Psoas muscle (tissue), 8 donors: Measurements from ENCODE around the gene VWA8. TPM values are rescaled to one million over a fixed set of nuclear protein-coding genes. Genes with fewer than 3 reads are reported as not detected.
"Not testable (repeated sequence)": the region's sequence is repeated elsewhere in the genome, so short reads cannot be mapped to it uniquely, and the experiment has no call there.

ENCODE experiments used
- ATAC-seq, 4 donors: fragments of 200-7000 bp; cut with Tn5 transposase; one replicate each; pipeline ENCODE4 v1.9.1; 2020; ENCODE audit warnings: moderate library complexity in 3 of 4, mild to moderate bottlenecking in 2 of 4
- DNase-seq, 2 donors: peaks; one replicate each; pipeline ENCODE4 v3.0.0-alpha.2; 2020
- H3K27ac ChIP-seq: fragments of 200-600 bp; one replicate; pipeline ENCODE4 v1.8.0; 2022
- H3K27me3 ChIP-seq, 3 donors: fragments of 200-600 bp in 1 of 3; one replicate each; pipeline versions ENCODE4 v1.6.1 to v1.8.0; 2013 to 2022; ENCODE audit warnings: low read length in 2 of 3, mild to moderate bottlenecking in 2 of 3, moderate library complexity in 1 of 3; ENCODE audit not compliant: insufficient read depth in 3 of 3
- H3K36me3 ChIP-seq, 2 donors: fragments of 200-600 bp in 1 of 2; one replicate each; pipeline versions ENCODE4 v1.6.1 to v1.8.0; 2013 to 2022; ENCODE audit warnings: low read depth in 1 of 2, mild to moderate bottlenecking in 1 of 2, moderate library complexity in 1 of 2; ENCODE audit not compliant: insufficient read depth in 1 of 2
- H3K4me1 ChIP-seq: fragments of 200-600 bp; one replicate; pipeline ENCODE4 v1.8.0; 2022
- H3K4me3 ChIP-seq: fragments of 200-600 bp; one replicate; pipeline ENCODE4 v1.8.0; 2022; ENCODE audit warnings: mild to moderate bottlenecking
- H3K9me3 ChIP-seq: fragments of 200-600 bp; one replicate; pipeline ENCODE4 v1.8.0; 2022
- CTCF ChIP-seq: fragments of 200-600 bp; IDR thresholded peaks from one replicate; pipeline ENCODE4 v1.8.0; 2022; ENCODE audit warnings: antibody characterized with exemption
- WGBS, 3 donors: extraction: QIAGEN DNeasy Blood & Tissue Kit; methylation state at CpG; one replicate each; pipeline versions ENCODE4 v1.1.6 to v1.1.7; 2013; 5-methylcytosine and 5-hydroxymethylcytosine counted together
- intact Hi-C, 2 donors: fragments of 100-400 bp; cut with DNase I; formaldehyde crosslinking; loops; one replicate each; pipeline versions ENCODE4 v1.11.0 to v1.14.2; 2022
- polyA plus RNA-seq, 3 donors: library from polyadenylated mRNA; stranded (reverse); fragments of 200-250 nt; gene quantifications; one replicate each; pipeline ENCODE4 v1.2.3, GENCODE V29; 2013
- total RNA-seq, 4 donors: library from RNA; stranded (reverse); fragmentation: NEBNext Ultra II Directional in 2 of 4; extraction: Animal tissue kit (Norgen Biotek cat#: 25700) in 2 of 4; gene quantifications; one replicate each; pipeline versions ENCODE4 v1.2.1 to v1.2.4, GENCODE V29; 2021 to 2023
- donor health status: healthy with polysubstance abuse.
- donor health status: DM: no; HTN: no; CAD: no; lungs with moderate emphysema.
- donor health status: Bipolar disorder and iron deficiency.
- donor health status: healthy.
- donor health status: DM: yes; HTN: yes; CAD: no.
- donor health status: DM: no; HTN: no; CAD: no.
- donor health status: DM: no; HTN: no; CAD: no.
- donor health status: DM: yes; HTN: yes; CAD: no.

VWA8 gene
- total and polyA plus RNA-seq, 7 donors: 8.6 to 50.5 (median 30.1) TPM

- Histone ChIP-seq H3K36me3 (peaks cover 2 to 38% of the 10 kb centered on the region in 2 donors), H3K27me3 (no peaks in the 10 kb centered on the region), H3K4me1 (peaks cover 5% of the 10 kb centered on the region), H3K4me3 (no peak overlapping the region), H3K9me3 (no peaks in the 10 kb centered on the region), H3K27ac (no peak overlapping the region)
- intact Hi-C loops: no loop called here
- no peak for DNase-seq
- 79 to 86% (median 81%) methylated on average over 5 of the region's 5 CpGs for WGBS, 3 donors
- no peak for ATAC-seq
- TF ChIP-seq CTCF: no peak
Measured at GRCh38 chr13:41578371-41578770, 382.5 kb downstream of the VWA8 start.

DNA sequence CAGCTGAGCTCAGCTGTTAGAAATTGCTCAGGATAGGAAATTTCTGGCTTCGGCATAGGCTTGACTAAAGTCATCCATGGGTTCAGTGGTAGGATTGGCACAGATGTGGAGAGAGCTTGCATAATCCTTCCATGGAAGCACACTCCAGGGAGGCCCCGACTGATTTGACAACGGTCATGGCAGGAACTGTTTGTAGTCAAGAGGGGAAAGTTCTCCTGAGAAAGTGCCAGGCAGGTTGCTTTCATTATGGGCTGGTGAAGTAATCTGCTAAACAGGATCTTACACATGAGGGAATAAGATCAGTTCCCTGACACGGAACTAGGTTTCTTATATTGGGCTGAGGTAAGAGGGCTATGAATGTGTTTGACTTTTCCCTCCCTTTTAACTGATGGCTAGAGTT lies 383.5 kb downstream of the VWA8 start:
- peak; percentile 43 to 74 for DNase-seq
- H3K27me3 ChIP-seq: no peaks in the 10 kb centered on the region
- no peaks in the 10 kb centered on the region for H3K9me3 ChIP-seq
- peak overlapping the region; percentile 60 for H3K27ac ChIP-seq
- H3K36me3 ChIP-seq: peaks cover 2 to 28% of the 10 kb centered on the region in 2 donors
- 5 to 13% (median 11%) methylated on average over 4 of the region's 4 CpGs for WGBS, 3 donors
- ATAC-seq: peak; percentile 80 to 95 (median 91)
- peaks cover 5% of the 10 kb centered on the region for H3K4me1 ChIP-seq
- no peak for TF ChIP-seq CTCF
- no peak overlapping the region for H3K4me3 ChIP-seq
- intact Hi-C loops: no loop called here

DNA sequence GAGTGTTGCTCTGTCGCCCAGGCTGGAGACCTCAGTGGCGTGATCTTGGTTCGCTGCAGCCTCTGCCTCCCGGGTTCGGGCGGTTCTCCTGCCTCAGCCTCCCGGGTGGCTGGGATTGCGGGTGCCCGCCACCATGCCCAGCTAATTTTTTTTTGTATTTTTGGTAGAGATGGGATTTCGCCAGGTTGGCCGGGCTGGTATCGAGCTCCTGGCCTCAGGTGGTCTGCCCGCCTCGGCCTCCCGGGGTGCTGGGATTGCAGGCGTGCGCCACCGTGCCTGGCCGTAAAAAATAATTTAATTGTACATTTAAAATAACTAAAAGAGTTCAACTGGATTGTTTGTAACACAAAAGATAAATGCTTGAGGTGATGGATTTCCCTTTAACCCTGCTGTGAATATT lies 387.3 kb downstream of the VWA8 start:
- intact Hi-C loops, H3K9me3 ChIP-seq, H3K4me3 ChIP-seq, H3K27me3 ChIP-seq, ATAC-seq, DNase-seq, H3K27ac ChIP-seq: not testable (repeated sequence)
- H3K4me1 ChIP-seq: peaks cover 13% of the 10 kb centered on the region
- 97 to 98% (median 97%) methylated on average over 19 of the region's 19 CpGs for WGBS, 3 donors
- peaks cover 2 to 16% of the 10 kb centered on the region in 2 donors for H3K36me3 ChIP-seq

GRCh38 chr13:41571817-41572340 lies 389.0 kb downstream of the VWA8 start:
- H3K27me3 ChIP-seq, H3K9me3 ChIP-seq, DNase-seq, H3K4me1 ChIP-seq, H3K27ac ChIP-seq, H3K4me3 ChIP-seq, ATAC-seq, intact Hi-C loops: not testable (repeated sequence)
- WGBS, 3 donors: 96 to 99% (median 96%) methylated on average over 29 to 33 of the region's 33 CpGs
- peaks cover 2 to 30% of the 10 kb centered on the region in 2 donors for H3K36me3 ChIP-seq

GRCh38 chr13:41568972-41569351 lies 391.9 kb downstream of the VWA8 start:
- intact Hi-C loops: no loop called here
- DNase-seq: no peak

More at GRCh38 chr13:41568972-41569351, 391.9 kb downstream of the VWA8 start:
- peaks cover 2 to 32% of the 10 kb centered on the region in 2 donors for H3K36me3 ChIP-seq
- H3K4me3 ChIP-seq: no peak overlapping the region
- no peak for ATAC-seq
- no peaks in the 10 kb centered on the region for H3K9me3 ChIP-seq
- H3K27ac ChIP-seq: no peak overlapping the region
- TF ChIP-seq CTCF: no peak
- peaks cover 8% of the 10 kb centered on the region for H3K4me1 ChIP-seq
- no peaks in the 10 kb centered on the region for H3K27me3 ChIP-seq
- 52 to 62% (median 58%) methylated on average over 3 of the region's 3 CpGs for WGBS, 3 donors
